B cell (primary cell): ENCODE results near the gene ANKRD33B.
A peak's percentile ranks its signal among the peaks of the same experiment; 100 is the strongest.

Experiments used
- EZH2 ChIP-seq: IDR thresholded peaks from 2 replicates; pipeline ENCODE4 v1.6.1; 2012; ENCODE audit warnings: borderline replicate concordance, low read depth, mild to moderate bottlenecking, moderate library complexity, low read length; ENCODE audit not compliant: insufficient read depth, poor library complexity, severe bottlenecking
- TF ChIP-seq, protein P1 (sequence below): fragments of 200-600 bp; IDR thresholded peaks from one replicate; pipeline ENCODE4 v1.8.0; 2022; ENCODE audit warnings: antibody characterized with exemption, mild to moderate bottlenecking

DNA sequence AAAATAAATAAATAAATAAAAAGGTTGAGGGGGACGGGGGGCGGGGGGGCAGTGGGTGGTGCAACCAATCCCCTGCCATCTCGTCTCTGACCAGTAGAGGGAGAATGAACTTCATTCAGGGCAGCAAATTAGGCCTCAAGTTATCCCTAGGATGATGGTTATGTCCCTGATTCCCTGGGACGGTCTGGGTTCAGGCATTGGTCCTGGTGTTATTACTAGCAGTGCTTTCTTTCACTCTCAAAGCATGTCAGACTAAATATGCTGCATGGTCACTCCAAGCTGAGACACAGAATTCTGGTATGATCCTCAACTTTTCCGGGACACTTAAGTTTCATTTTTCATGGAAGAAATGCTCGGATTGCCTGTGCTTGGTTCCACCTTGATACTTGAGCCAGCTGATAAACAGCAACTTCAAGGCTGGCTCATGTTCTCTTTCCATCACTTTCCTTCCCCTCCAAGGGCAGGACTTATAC lies 137.7 kb downstream of the ANKRD33B start:
- TF ChIP-seq, protein P1, sequence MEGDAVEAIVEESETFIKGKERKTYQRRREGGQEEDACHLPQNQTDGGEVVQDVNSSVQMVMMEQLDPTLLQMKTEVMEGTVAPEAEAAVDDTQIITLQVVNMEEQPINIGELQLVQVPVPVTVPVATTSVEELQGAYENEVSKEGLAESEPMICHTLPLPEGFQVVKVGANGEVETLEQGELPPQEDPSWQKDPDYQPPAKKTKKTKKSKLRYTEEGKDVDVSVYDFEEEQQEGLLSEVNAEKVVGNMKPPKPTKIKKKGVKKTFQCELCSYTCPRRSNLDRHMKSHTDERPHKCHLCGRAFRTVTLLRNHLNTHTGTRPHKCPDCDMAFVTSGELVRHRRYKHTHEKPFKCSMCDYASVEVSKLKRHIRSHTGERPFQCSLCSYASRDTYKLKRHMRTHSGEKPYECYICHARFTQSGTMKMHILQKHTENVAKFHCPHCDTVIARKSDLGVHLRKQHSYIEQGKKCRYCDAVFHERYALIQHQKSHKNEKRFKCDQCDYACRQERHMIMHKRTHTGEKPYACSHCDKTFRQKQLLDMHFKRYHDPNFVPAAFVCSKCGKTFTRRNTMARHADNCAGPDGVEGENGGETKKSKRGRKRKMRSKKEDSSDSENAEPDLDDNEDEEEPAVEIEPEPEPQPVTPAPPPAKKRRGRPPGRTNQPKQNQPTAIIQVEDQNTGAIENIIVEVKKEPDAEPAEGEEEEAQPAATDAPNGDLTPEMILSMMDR, result peak; percentile 89
- TF ChIP-seq EZH2, result no peak
